Measurements from ENCODE around the gene VN1R2. TPM values are rescaled to one million over a fixed set of nuclear protein-coding genes. Genes with fewer than 3 reads are reported as not detected.
"Not testable (repeated sequence)": the region's sequence is repeated elsewhere in the genome, so short reads cannot be mapped to it uniquely, and the experiment has no call there.

Gene VN1R2
- not detected in 2 replicates for total RNA-seq (2014; rRNA removed; shearing (Covaris generic))

DNA sequence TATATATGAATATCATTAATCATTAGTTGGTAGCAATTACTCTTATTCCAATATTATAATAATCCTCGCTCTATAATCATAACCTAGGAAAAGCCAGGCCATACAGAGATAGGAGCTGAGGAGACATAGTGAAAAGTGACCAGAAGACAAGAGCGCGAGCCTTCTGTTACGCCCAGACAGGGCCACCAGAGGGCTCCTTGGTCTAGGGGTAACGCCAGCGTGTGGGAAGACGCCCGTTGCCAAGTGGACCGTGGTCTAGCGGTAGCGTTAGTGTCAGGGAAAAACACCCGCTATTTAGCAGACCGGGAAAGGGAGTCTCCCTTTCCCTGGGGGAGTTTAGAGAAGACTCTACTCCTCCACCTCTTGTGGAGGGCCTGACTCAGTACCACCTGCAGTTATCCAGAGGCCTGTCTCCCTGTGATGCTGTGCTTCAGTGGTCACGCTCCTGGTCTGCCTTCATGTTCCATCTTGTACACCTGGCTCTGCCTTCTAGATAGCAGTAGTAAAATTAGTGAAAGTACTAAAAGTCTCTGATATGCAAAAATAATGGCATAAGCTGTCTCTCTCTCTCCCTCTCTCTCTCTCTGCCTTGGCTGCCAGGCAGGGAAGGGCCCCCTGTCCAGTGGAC is at the start of gene VN1R2:
VN1R2 (plus strand) TSS at position 578 of the 628 bp plus-strand sequence. CDS start 84 bp downstream, outside the sequence.
- peak; percentile 15 for DNase-seq (ENCODE audit: low read depth)

GRCh38 chr19:53211554-53211953 is 46.5 kb upstream of the VN1R2 start:
- DNase-seq (ENCODE audit: low read depth) = not testable (repeated sequence)

- no peak for DNase-seq (ENCODE audit: low read depth)
Observed at GRCh38 chr19:53212703-53213320, 45.3 kb upstream of the VN1R2 start.

DNA sequence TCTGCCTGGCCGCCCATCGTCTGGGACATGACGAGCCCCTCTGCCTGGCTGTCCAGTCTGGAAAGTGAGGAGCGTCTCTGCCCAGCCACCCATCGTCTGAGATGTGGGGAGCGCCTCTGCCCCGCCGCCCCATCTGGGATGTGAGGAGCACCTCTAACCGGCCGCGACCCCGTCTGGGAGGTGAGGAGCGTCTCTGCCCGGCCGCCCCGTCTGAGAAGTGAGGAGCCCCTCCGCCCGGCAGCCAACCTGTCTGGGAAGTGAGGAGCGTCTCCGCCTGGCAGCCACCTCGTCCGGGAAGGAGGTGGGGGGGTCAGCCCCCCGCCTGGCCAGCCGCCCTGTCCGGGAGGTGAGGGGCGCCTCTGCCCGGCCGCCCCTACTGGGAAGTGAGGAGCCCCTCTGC is 35.4 kb upstream of the VN1R2 start:
- not testable (repeated sequence) for DNase-seq (ENCODE audit: low read depth)

- DNase-seq (ENCODE audit: low read depth) = no peak
Observed at GRCh38 chr19:53224606-53225005, 33.5 kb upstream of the VN1R2 start.

DNA sequence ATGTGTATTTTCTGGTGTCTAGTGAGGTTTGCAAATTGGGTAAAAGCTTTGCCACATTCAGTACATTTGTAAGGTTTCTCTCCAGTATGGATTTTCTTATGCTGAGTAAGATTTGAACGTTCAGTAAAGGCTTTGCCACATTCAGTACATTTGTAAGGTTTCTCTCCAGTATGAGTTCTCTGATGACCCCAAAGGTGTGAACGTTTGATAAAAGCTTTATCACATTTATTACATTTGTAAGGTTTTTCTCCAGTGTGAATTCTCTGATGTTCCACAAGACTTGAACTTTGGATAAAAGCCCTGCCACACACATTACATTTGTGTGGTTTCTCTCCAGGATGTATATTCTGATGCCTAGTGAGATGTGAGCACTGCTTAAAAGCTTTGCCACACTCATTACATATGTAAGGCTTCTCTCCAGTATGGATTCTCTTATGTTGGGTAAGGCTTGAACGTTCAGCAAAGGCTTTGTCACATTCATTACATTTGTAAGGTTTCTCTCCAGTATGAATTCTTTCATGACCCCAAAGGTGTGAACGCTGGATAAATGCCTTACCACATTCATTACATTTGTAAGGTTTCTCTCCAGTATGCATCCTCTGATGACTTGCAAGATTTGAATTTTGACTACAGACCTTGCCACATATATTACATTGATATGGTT is 20.8 kb upstream of the VN1R2 start:
- DNase-seq (ENCODE audit: low read depth) = no peak

DNA sequence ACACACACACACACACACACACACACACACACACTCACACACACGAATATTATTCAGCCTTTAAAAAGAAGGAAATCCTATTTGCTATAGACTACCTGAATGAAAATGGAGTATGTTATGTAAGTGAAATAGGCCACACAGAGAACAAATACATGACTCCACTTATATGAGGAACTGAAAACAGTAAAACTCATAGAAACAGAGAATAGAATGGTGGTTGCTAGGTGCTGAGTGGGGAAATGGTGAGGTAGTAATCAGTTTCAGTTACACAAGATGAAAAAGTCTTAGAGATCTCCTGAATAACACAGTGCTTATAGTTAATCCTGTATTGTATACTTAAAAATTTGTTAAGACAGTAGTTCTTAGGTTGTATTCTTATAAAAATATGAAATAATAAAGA is 11.6 kb upstream of the VN1R2 start:
- no peak for DNase-seq (ENCODE audit: low read depth)

GRCh38 chr19:53254411-53255341 is 3.4 kb upstream of the VN1R2 start, which contains the start of gene ZNF677:
TSS of gene ZNF677 (minus strand) at chr19:53254873. CDS start at chr19:53251550, 3,323 bp downstream.
- peak; percentile 85 for DNase-seq (ENCODE audit: low read depth)

DNA sequence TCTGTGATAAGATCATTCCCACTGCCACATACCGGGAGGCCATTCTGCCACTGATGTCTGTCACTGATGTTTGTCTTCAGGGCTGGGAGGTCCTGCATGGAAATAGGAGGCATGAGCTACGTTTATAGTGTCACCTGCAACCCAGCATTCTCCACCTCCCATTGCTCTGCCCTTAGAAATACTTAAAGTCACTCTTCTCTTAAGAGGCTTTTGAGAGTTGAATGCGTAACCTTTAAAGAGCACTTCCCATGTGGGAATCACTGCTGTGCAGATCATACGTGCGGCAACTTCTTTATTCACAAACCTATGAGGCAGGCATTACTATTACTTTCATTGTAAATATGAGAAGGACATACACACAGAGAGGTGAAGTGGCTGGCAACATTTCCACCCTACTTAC is 9.5 kb downstream of the VN1R2 start, which contains the start of gene VN1R4:
VN1R4 (minus strand) TSS at position 101 of the 400 bp plus-strand sequence; CDS start at position 43, 58 bp downstream.
- not testable (repeated sequence) for DNase-seq (ENCODE audit: low read depth)

- DNase-seq (ENCODE audit: low read depth) = not testable (repeated sequence)
Observed at GRCh38 chr19:53269861-53270260, 11.8 kb downstream of the VN1R2 start.

DNA sequence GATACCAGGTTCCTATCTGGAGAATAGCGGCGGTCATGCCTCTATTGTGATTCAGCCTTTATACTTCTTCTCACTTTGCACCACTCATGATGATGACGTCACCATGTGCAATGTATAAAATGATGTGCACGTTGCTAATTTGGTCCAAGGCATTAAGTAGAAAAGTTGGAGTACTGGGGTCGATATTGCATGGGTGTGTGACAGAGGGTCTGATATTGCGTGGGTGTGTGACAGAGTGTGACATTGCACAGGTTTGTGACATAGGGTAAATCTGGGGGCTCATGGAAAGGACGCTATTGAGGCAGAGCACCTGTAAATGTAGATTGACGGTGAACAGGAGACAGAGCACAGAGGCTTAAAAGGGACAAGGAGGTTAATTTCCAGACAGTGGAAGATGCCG is 14.0 kb downstream of the VN1R2 start:
- no peak for DNase-seq (ENCODE audit: low read depth)

GRCh38 chr19:53275480-53275879 is 17.4 kb downstream of the VN1R2 start:
- DNase-seq (ENCODE audit: low read depth) = no peak

DNA sequence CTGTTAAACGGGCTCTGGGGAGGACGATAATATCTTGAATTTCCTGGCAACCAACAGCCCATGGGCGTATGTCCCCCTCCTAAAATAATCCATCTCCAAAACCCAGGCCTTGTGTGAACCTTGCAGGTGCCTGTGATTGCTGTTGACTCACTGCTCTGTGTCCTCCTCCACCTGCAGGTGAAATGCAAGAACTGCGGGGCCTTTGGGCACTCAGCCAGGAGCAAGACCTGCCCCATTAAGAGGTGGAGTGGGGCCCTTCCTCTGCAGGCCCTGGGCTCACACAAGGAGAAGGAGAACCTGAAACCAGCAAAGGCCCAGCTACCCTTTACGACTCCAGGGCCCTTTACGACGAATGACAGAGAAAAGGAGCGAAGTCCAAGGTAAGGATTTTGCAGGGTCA is 23.9 kb downstream of the VN1R2 start:
- not testable (repeated sequence) for DNase-seq (ENCODE audit: low read depth)

GRCh38 chr19:53285087-53285486 is 27.0 kb downstream of the VN1R2 start:
- no peak for DNase-seq (ENCODE audit: low read depth)

GRCh38 chr19:53290758-53291549 is 32.9 kb downstream of the VN1R2 start:
- no peak for DNase-seq (ENCODE audit: low read depth)

DNA sequence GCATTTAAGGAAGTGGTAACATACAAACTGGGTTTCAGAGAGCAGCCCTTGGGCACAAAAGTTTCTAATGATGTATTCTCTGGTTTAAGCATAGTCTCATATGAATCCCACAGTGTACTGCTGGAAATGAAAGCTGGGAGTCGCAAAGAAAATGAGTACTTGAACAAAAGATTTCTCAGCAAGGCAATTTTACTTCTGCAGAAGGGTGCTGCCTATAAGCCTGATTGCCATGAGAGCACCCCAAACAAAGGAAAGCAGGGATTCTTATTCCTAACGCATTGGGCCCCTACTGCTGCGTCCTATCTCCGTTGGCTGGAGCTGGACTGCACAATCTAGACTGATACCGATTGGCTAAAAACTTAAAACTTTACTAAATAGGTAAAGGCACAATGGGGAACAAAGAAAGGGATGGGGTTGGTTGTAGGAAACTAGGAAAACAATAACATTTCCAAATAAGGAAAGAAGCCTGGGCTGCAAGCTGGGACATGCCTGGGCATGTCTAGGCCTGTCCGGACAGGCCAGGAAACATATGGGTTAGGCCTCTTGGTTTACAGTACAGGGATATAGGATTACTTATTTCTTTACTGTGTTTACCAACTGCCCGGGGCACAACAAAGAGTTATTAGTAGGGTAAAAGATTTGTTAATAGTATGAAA is 36.8 kb downstream of the VN1R2 start:
- no peak for DNase-seq (ENCODE audit: low read depth)

DNA sequence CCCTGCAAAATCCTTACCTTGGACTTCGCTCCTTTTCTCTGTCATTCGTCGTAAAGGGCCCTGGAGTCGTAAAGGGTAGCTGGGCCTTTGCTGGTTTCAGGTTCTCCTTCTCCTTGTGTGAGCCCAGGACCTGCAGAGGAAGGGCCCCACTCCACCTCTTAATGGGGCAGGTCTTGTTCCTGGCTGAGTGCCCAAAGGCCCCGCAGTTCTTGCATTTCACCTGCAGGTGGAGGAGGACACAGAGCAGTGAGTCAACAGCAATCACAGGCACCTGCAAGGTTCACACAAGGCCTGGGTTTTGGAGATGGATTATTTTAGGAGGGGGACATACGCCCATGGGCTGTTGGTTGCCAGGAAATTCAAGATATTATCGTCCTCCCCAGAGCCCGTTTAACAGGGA is 43.2 kb downstream of the VN1R2 start:
- not testable (repeated sequence) for DNase-seq (ENCODE audit: low read depth)

- DNase-seq (ENCODE audit: low read depth) = no peak
Observed at GRCh38 chr19:53308339-53308811, 50.3 kb downstream of the VN1R2 start.
